BJ (cell line): ENCODE measurements around the gene SHTN1. TPM values are rescaled to one million over a fixed set of nuclear protein-coding genes. Genes with fewer than 3 reads are reported as not detected.

Experiments used
- CTCF ChIA-PET: fragments of 350-600 bp; formaldehyde crosslinking; extraction: SDS; loops from one replicate; lab custom pipeline; 2021; ENCODE audit warnings: antibody characterized with exemption, inconsistent platforms; lab: Yijun Ruan, JAX
- POLR2A ChIA-PET: fragments of 300-600 bp; sonication (Branson Sonifier 250); formaldehyde crosslinking; extraction: SDS; loops from one replicate; lab custom pipeline; 2021; ENCODE audit warnings: antibody characterized with exemption; lab: Charles Lee
- DNase-seq: peaks from one replicate; pipeline ENCODE4 v3.0.0-alpha.2; 2011; ENCODE audit warnings: low read depth
- H3K27me3 ChIP-seq: 2 replicates; pipeline ENCODE4 v1.6.0; 2011; ENCODE audit warnings: low read length; ENCODE audit not compliant: control insufficient read depth, insufficient read depth
- H3K36me3 ChIP-seq: 2 replicates; pipeline ENCODE4 v1.5.1; 2011; ENCODE audit warnings: low read length; ENCODE audit not compliant: control insufficient read depth, insufficient read depth
- H3K4me3 ChIP-seq: 2 replicates; pipeline ENCODE4 v1.5.1; 2011; ENCODE audit warnings: low read depth, mild to moderate bottlenecking, control low read depth, low read length
- CTCF ChIP-seq: IDR thresholded peaks from 2 replicates; pipeline ENCODE4 v1.5.1; 2011; ENCODE audit warnings: low read depth, mild to moderate bottlenecking, control low read depth, inconsistent platforms, low read length, moderate library complexity; ENCODE audit not compliant: insufficient read depth
- polyA plus RNA-seq: library from polyadenylated mRNA; depleted of rRNA; stranded (reverse); fragments of >200 nt; gene quantifications from 2 replicates; pipeline ENCODE4 v1.2.3, GENCODE V29; 2011; rRNA removed
- small RNA-seq: library from RNA; depleted of rRNA; stranded (forward); fragments of <200 nt; gene quantifications from one replicate; pipeline ENCODE3, GENCODE V24; 2012; ENCODE audit warnings: low replicate concordance, low read depth; ENCODE audit not compliant: insufficient read length

The SHTN1 gene
- polyA plus RNA-seq, 1 experiment: 2.8 TPM

- ChIA-PET POLR2A (no interaction called here), CTCF (interaction anchor here (2.0 kb wide), 1 partner anchor 35 kb away, joined by 5 read pairs; no protein-coding TSS in a partner anchor)
- no peak for DNase-seq
- Histone ChIP-seq H3K4me3 (no peak overlapping the region), H3K27me3 (peaks cover 2% of the 10 kb centered on the region; the same call in 1 of the 2 replicates), H3K36me3 (no peaks in the 10 kb centered on the region)
- TF ChIP-seq CTCF: no peak
Observed at GRCh38 chr10:116831790-116832189, 173.2 kb downstream of the SHTN1 start.

Small RNA genes lying within 50 kb of the gene (small RNA-seq; reads per million reads assigned to genes)
- not detected for gene AC012308.1

Other genes starting within 250 kb of the SHTN1 start
- gene ENO4, start 155.7 kb downstream of the SHTN1 start, polyA plus RNA-seq: 0.28 and 0.29 TPM in 2 replicates
- 0.22 and 0.23 TPM in 2 replicates for gene VAX1, start 133.1 kb upstream of the SHTN1 start, polyA plus RNA-seq
- gene KCNK18, start 192.3 kb upstream of the SHTN1 start, polyA plus RNA-seq: not detected in 2 replicates
- not detected in 2 replicates for gene SLC18A2, start 235.9 kb upstream of the SHTN1 start, polyA plus RNA-seq